GM12878 (cell line): ENCODE data around the gene PRICKLE4. TPM values are rescaled to one million over a fixed set of nuclear protein-coding genes. Genes with fewer than 3 reads are reported as not detected.

ENCODE experiments used
- ATF2 ChIP-seq: IDR thresholded peaks from 2 replicates; pipeline ENCODE4 v1.6.1; 2012; ENCODE audit warnings: low read length, inconsistent platforms
- BCL11A ChIP-seq: IDR thresholded peaks from 2 replicates; pipeline ENCODE4 v1.6.1; 2011; ENCODE audit warnings: low read depth, low read length
- CBFB ChIP-seq: IDR thresholded peaks from 2 replicates; pipeline ENCODE4 v1.6.1; 2016; ENCODE audit warnings: antibody characterized with exemption, low read depth
- CBX5 ChIP-seq: sonication (generic); IDR thresholded peaks from 2 replicates; pipeline ENCODE4 v1.6.1; 2016; ENCODE audit warnings: low read depth, moderate library complexity, mild to moderate bottlenecking, inconsistent platforms
- E2F4 ChIP-seq: IDR thresholded peaks from 2 replicates; pipeline ENCODE4 v1.6.1; 2012; ENCODE audit warnings: low read depth, low read length, improper control_type of control experiment
- GATAD2B ChIP-seq: fragments of 450-650 bp; conservative IDR thresholded peaks from 2 replicates; pipeline ENCODE4 v1.6.1; 2017; ENCODE audit warnings: low read depth, mild to moderate bottlenecking, moderate library complexity
- HDAC2 ChIP-seq: fragments of 200-600 bp; sonication (generic); IDR thresholded peaks from 2 replicates; pipeline ENCODE4 v1.6.1; 2017
- IKZF2 ChIP-seq, 2 experiments: fragments of 450-650 bp; IDR thresholded peaks; 2 replicates each; pipeline ENCODE4 v1.6.1; 2017; ENCODE audit warnings: mild to moderate bottlenecking in 2 of 2, moderate library complexity in 2 of 2
- KLF5 ChIP-seq: fragments of 450-650 bp; IDR thresholded peaks from 2 replicates; pipeline ENCODE4 v1.6.1; 2014; ENCODE audit warnings: mild to moderate bottlenecking; ENCODE audit not compliant: partially characterized antibody
- MEF2A ChIP-seq: IDR thresholded peaks from 2 replicates; pipeline ENCODE4 v1.6.1; 2011; ENCODE audit warnings: low read depth, mild to moderate bottlenecking, low read length, moderate library complexity; ENCODE audit not compliant: insufficient read depth
- NFYB ChIP-seq: IDR thresholded peaks from 2 replicates; pipeline ENCODE4 v1.6.1; 2011; ENCODE audit warnings: low read depth, mild to moderate bottlenecking, low read length, improper control_type of control experiment, moderate library complexity; ENCODE audit not compliant: insufficient read depth
- PAX5 ChIP-seq: IDR thresholded peaks from 2 replicates; pipeline ENCODE4 v1.6.1; 2011; ENCODE audit warnings: low read depth, low read length, borderline replicate concordance
- PKNOX1 ChIP-seq: fragments of 450-650 bp; IDR thresholded peaks from 2 replicates; pipeline ENCODE4 v1.6.1; 2016; ENCODE audit warnings: mild to moderate bottlenecking
- POLR2AphosphoS2 ChIP-seq: IDR thresholded peaks from 2 replicates; pipeline ENCODE4 v1.6.1; 2011; ENCODE audit warnings: low read depth, mild to moderate bottlenecking, low read length, improper control_type of control experiment, moderate library complexity
- POLR2AphosphoS5 ChIP-seq: IDR thresholded peaks from 2 replicates; pipeline ENCODE4 v1.6.1; 2011; ENCODE audit warnings: mild to moderate bottlenecking, low read length, inconsistent platforms
- RAD51 ChIP-seq: fragments of 450-650 bp; IDR thresholded peaks from 2 replicates; pipeline ENCODE4 v1.6.1; 2016; ENCODE audit warnings: moderate library complexity, mild to moderate bottlenecking, inconsistent platforms
- SUPT20H ChIP-seq: IDR thresholded peaks from 2 replicates; pipeline ENCODE4 v1.6.1; 2011; ENCODE audit warnings: low read depth, mild to moderate bottlenecking, low read length, moderate library complexity, borderline replicate concordance; ENCODE audit not compliant: control insufficient read depth
- TAF1 ChIP-seq: IDR thresholded peaks from 2 replicates; pipeline ENCODE4 v1.6.1; 2011; ENCODE audit warnings: mild to moderate bottlenecking, low read depth, low read length, borderline replicate concordance
- TCF3 ChIP-seq: IDR thresholded peaks from 2 replicates; pipeline ENCODE4 v1.6.1; 2012; ENCODE audit warnings: low read depth, mild to moderate bottlenecking, low read length, borderline replicate concordance; ENCODE audit not compliant: insufficient read depth
- TCF7 ChIP-seq: IDR thresholded peaks from 2 replicates; pipeline ENCODE4 v1.6.1; 2014; ENCODE audit warnings: antibody characterized with exemption, borderline replicate concordance
- ZNF592 ChIP-seq: fragments of 450-650 bp; IDR thresholded peaks from 2 replicates; pipeline ENCODE4 v1.6.1; 2017; ENCODE audit warnings: mild to moderate bottlenecking, moderate library complexity
- ZZZ3 ChIP-seq: IDR thresholded peaks from 2 replicates; pipeline ENCODE4 v1.6.1; 2011; ENCODE audit warnings: low read depth; ENCODE audit not compliant: control insufficient read depth, insufficient read length
- polyA plus RNA-seq, 11 experiments: library from polyadenylated mRNA; depleted of rRNA in 4 of 11; unstranded in 6 of 11; stranded (reverse) in 5 of 11; fragments of >200 nt; fragmentation: Nextera tagmentation in 4 of 11; fragmentation: Illumina TruSeq in 1 of 11; extraction: Ambion mirVana in 4 of 11; extraction: Trizol in 1 of 11; gene quantifications; 1 replicate in 1 of 11; 2 replicates in 10 of 11; pipeline versions ENCODE4 v1.2.1 to v1.2.3, GENCODE V29; 2011 to 2016; ENCODE audit warnings: inconsistent platforms in 2 of 11, missing spikeins in 2 of 11, low read depth in 1 of 11
- total RNA-seq, 4 experiments: library from RNA; depleted of rRNA in 3 of 4; stranded (reverse); fragments of >200 nt in 3 of 4; fragmentation: Illumina TruSeq in 1 of 4; extraction: Trizol in 1 of 4; gene quantifications; 2 replicates each; pipeline versions ENCODE4 v1.2.1 to v1.2.3, GENCODE V29; 2013 to 2021

The PRICKLE4 gene
- total and polyA plus RNA-seq, 10 of the 15 experiments (the other 5 are each of a cell fraction or from before 2014, with no cell fraction given): 0.33 to 0.85 (median 0.35) TPM; not detected in 7

GRCh38 chr6:41733707-41734665, 46.6 kb upstream of the PRICKLE4 start (continued):
- no peak for TF ChIP-seq RAD51
- TF ChIP-seq E2F4: peak; percentile 50; the same call in 1 of the 2 replicates
- no peak for TF ChIP-seq BCL11A
- TF ChIP-seq GATAD2B: peak; percentile 76
- TF ChIP-seq IKZF2 (IDR thresholded peaks at IDR 0.05): peak; percentile 71 to 72
- no peak for TF ChIP-seq HDAC2
- TF ChIP-seq POLR2AphosphoS2: no peak; the same call in 1 of the 2 replicates
- no peak for TF ChIP-seq ZZZ3
- TF ChIP-seq TAF1: no peak
- no peak for TF ChIP-seq CBX5
- peak; percentile 99 for TF ChIP-seq PAX5
- no peak for TF ChIP-seq SUPT20H
- no peak for TF ChIP-seq MEF2A
- peak; percentile 70; the same call in 1 of the 2 replicates for TF ChIP-seq POLR2AphosphoS5
- TF ChIP-seq TCF3: 0 out of 2 replicates have a peak, but pooled peaks have one; percentile 37
- TF ChIP-seq ZNF592: peak; percentile 68; the same call in 1 of the 2 replicates
- TF ChIP-seq KLF5: no peak
- no peak for TF ChIP-seq CBFB
- peak; percentile 62; the same call in 1 of the 2 replicates for TF ChIP-seq PKNOX1
- no peak for TF ChIP-seq ATF2
- no peak for TF ChIP-seq TCF7
- TF ChIP-seq NFYB: 0 out of 2 replicates have a peak, but pooled peaks have one; percentile 39
